ENCODE results near the gene LRRK2.

- TF ChIP-seq CTCF (IDR thresholded peaks at IDR 0.05) = no peak
- TF ChIP-seq POLR2A (IDR thresholded peaks at IDR 0.05) = no peak
Measured at GRCh38 chr12:40343124-40343523, 118.3 kb downstream of the LRRK2 start.
